NB4 (cell line): Measurements from ENCODE around the gene ZFPM1.

Experiments
- MAX ChIP-seq: IDR thresholded peaks from 2 replicates; pipeline ENCODE4 v1.6.1; 2011; ENCODE audit warnings: low read depth, low read length
- MYC ChIP-seq: IDR thresholded peaks from 2 replicates; pipeline ENCODE4 v1.6.1; 2011; ENCODE audit warnings: low read depth, low read length
- POLR2A ChIP-seq: IDR thresholded peaks from 2 replicates; pipeline ENCODE4 v1.6.1; 2011; ENCODE audit warnings: mild to moderate bottlenecking; ENCODE audit not compliant: insufficient read length; ENCODE audit errors: extremely low read depth
- TF ChIP-seq, protein P1 (sequence below): IDR thresholded peaks from one replicate; pipeline ENCODE4 v1.5.1; 2012; ENCODE audit warnings: low read depth, low read length

GRCh38 chr16:88451586-88452481 lies 1.2 kb upstream of the ZFPM1 start:
- TF ChIP-seq POLR2A, result no peak
- TF ChIP-seq, protein P1, sequence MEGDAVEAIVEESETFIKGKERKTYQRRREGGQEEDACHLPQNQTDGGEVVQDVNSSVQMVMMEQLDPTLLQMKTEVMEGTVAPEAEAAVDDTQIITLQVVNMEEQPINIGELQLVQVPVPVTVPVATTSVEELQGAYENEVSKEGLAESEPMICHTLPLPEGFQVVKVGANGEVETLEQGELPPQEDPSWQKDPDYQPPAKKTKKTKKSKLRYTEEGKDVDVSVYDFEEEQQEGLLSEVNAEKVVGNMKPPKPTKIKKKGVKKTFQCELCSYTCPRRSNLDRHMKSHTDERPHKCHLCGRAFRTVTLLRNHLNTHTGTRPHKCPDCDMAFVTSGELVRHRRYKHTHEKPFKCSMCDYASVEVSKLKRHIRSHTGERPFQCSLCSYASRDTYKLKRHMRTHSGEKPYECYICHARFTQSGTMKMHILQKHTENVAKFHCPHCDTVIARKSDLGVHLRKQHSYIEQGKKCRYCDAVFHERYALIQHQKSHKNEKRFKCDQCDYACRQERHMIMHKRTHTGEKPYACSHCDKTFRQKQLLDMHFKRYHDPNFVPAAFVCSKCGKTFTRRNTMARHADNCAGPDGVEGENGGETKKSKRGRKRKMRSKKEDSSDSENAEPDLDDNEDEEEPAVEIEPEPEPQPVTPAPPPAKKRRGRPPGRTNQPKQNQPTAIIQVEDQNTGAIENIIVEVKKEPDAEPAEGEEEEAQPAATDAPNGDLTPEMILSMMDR, result no peak
- TF ChIP-seq MAX, result no peak
- TF ChIP-seq MYC, result no peak
